ENCODE results near the gene PKIG.

GRCh38 chr20:44549123-44549522, 33.3 kb upstream of the PKIG start:
- TF ChIP-seq L3MBTL2 (conservative IDR thresholded peaks at IDR 0.05) (no peak), ARNT (IDR thresholded peaks at IDR 0.05) (no peak), ZNF384 (IDR thresholded peaks at IDR 0.05) (no peak), PKNOX1 (IDR thresholded peaks at IDR 0.05) (no peak), SP1 (IDR thresholded peaks at IDR 0.05) (no peak), FOXK2 (IDR thresholded peaks at IDR 0.05) (no peak), ELF4 (IDR thresholded peaks at IDR 0.05) (no peak), FOXM1 (IDR thresholded peaks at IDR 0.05; ENCODE audit: borderline replicate concordance) (no peak), BHLHE40 (IDR thresholded peaks at IDR 0.05; ENCODE audit: borderline replicate concordance) (no peak), NFRKB (IDR thresholded peaks at IDR 0.05) (no peak), SUZ12 (IDR thresholded peaks at IDR 0.05) (no peak)

All from HEK293T (cell line).